Peyer's patch (tissue), 4 donors: ENCODE data around the gene MTCH2.

Source experiments
- CTCF ChIP-seq, 6 experiments: fragments of 450-650 bp in 4 of 6; fragments of 200-600 bp in 2 of 6; sonication (generic) in 1 of 6; IDR thresholded peaks; one replicate each; pipeline ENCODE4 v1.5.1; 2017 to 2019; ENCODE audit warnings: antibody characterized with exemption in 6 of 6, mild to moderate bottlenecking in 3 of 6, moderate library complexity in 1 of 6
- POLR2A ChIP-seq, 2 donors: fragments of 450-650 bp; IDR thresholded peaks; one replicate each; pipeline ENCODE4 v1.5.1; 2017; ENCODE audit warnings: antibody characterized with exemption in 2 of 2, mild to moderate bottlenecking in 2 of 2, moderate library complexity in 2 of 2

DNA sequence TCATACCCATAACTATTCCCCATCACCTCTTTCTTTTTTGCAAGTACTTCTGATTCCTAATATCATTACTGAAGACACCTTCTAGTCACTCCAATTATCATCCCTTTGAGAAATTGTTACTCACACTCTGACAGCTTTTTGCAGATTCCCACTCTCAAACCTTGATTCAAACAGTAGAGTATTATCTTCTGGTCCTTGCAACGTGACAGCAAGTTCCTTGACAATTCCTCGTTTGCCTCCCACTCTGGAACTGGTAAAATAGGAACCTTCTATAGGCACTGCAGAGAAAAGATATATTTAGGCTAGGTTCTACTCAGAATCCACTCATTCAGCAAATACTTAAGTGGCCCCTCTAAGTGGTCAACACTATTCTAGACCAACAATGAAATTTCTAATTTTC lies 49.6 kb upstream of the MTCH2 start:
- TF ChIP-seq CTCF (IDR thresholded peaks at IDR 0.05) (no peak), POLR2A (IDR thresholded peaks at IDR 0.05) (no peak)
